Transverse colon (tissue), 4 donors: Measurements from ENCODE around the gene NFIC.

Experiments used
- EP300 ChIP-seq: sonication (generic); formaldehyde crosslinking; IDR thresholded peaks from one replicate; pipeline ENCODE4 v1.6.1; 2017; ENCODE audit warnings: antibody characterized with exemption, low read depth
- POLR2A ChIP-seq: fragments of 450-650 bp; IDR thresholded peaks from one replicate; pipeline ENCODE4 v1.6.1; 2016; ENCODE audit warnings: antibody characterized with exemption, mild to moderate bottlenecking, moderate library complexity
- POLR2AphosphoS5 ChIP-seq, 3 donors: sonication (generic); formaldehyde crosslinking; IDR thresholded peaks; one replicate each; pipeline ENCODE4 v1.6.1; 2016; ENCODE audit warnings: antibody characterized with exemption in 3 of 3
- TF ChIP-seq, protein P1 (sequence below), 5 experiments: fragments of 200-600 bp in 3 of 5; fragments of 450-650 bp in 2 of 5; sonication (generic) in 3 of 5; IDR thresholded peaks; 1 replicate in 2 of 5; 2 replicates in 3 of 5; pipeline ENCODE4 v1.5.1; 2016 to 2017; ENCODE audit warnings: antibody characterized with exemption in 5 of 5, inconsistent platforms in 3 of 5, mild to moderate bottlenecking in 2 of 5, moderate library complexity in 1 of 5

DNA sequence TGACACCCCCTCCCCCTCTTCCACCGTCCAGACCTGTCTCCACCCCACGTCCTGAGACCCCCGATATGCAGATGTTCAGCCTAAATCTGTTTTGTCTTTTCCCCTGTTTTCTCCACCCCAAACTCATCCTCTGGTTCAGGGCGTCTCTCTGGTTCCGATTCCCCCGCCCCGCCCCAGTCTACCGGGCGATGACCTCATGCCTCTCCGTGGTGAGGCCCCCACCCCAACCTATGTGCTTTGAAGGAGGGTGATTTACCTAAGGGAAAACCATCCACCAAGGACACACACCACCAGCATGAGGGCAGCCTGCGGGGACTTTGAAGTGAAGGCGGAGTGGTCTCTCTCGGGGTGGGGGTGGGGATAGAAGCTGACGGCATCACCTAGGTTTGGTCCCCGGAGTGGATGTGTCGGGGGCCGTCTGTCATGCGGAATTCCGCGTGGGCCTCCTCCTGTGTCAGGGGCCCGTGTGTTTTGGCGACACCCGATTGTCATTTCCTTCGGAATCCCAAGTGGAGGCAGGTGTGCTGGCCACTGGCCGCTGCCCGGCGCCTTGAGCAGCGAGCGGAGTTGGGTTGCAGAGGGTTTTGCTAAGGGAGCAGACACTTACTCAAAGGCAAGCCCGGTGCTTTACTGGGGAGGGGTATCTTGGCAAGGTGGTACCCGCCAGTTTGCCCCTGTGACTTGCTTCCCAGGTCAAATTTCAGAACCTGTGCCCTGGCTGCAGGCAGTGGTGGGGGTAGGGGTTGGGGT, 141.2 kb downstream of the NFIC start:
- TF ChIP-seq POLR2A (no peak), EP300 (no peak), POLR2AphosphoS5 (IDR thresholded peaks at IDR 0.05) (no peak)
- TF ChIP-seq, protein P1, sequence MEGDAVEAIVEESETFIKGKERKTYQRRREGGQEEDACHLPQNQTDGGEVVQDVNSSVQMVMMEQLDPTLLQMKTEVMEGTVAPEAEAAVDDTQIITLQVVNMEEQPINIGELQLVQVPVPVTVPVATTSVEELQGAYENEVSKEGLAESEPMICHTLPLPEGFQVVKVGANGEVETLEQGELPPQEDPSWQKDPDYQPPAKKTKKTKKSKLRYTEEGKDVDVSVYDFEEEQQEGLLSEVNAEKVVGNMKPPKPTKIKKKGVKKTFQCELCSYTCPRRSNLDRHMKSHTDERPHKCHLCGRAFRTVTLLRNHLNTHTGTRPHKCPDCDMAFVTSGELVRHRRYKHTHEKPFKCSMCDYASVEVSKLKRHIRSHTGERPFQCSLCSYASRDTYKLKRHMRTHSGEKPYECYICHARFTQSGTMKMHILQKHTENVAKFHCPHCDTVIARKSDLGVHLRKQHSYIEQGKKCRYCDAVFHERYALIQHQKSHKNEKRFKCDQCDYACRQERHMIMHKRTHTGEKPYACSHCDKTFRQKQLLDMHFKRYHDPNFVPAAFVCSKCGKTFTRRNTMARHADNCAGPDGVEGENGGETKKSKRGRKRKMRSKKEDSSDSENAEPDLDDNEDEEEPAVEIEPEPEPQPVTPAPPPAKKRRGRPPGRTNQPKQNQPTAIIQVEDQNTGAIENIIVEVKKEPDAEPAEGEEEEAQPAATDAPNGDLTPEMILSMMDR (IDR thresholded peaks at IDR 0.05): no peak
